ENCODE data around the gene EIF3A.
"Not testable (repeated sequence)": the region's sequence is repeated elsewhere in the genome, so short reads cannot be mapped to it uniquely, and the experiment has no call there.

EIF3A gene

DNA sequence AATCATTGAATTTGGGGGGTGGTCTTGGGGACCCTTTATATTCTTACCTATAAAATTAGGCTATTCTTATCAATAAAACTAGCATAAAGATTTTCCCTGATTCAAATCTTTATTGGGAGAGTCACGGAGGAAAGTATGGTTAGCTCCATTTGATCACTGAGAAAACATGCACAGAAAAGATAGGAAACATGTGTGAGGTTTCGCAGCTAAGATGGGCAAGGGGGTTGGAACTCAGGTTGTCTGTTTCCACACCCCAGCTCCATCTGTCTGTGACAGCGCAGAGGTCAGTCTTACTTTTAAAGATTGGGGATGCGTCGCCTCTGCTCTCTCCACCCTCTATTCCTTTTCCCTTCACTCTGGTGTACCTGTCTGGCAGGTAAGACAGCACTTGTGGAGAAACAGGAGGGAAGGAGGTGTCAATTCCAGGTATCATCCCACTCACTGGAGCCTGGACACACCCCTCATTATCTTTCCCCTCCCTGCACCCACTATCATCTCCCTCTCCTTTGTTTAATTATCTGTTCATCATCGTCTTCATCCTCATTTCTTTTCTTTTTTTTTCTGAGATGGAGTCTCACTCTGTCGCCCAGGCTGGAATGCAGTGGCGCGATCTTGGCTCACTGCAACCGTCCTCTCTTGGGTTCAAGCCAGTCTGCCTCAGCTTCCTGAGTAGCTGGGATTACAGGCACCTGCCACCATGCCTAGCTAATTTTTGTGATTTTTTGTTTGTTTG, 20.9 kb upstream of the EIF3A start:
- DNase-seq (ENCODE audit: low spot score): no peak

DNA sequence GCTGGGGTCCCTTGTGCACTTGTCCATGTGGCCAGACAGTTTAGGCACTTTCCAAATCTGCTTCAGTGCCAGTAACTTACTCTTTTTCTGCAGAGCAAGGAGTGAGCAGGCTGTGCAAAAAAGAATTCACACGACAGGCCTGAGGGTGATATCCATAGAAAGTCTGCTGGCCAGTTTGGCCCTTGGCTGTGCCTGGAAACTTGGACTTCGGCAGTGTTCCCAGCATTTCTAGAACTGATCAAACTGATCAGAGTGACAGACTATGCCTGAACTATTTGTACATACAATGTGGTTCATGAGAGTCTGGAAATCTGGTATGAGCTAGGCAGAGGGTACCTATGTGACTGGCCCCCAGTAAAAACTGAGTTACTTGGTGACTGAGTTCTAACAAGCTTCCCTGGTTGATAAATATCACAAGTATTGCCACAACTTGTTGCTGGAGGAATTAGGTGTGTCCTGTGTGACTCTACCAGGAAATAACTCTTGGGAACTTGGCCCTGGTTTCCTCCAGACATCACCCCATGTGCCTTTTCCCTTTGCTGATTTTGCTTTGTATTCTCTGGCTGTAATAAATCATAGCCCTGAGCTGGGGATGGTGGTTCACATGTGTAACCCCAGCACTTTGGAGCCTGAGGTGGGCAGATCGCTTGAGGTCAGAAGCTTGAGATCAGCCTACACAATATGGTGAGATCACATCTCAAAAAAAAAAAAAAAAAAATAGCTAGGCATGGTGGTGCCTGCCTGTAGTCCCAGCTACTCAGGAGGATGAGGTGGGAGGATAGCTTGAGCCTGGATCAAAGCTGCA, 20.0 kb upstream of the EIF3A start:
- DNase-seq (ENCODE audit: low spot score): no peak

DNA sequence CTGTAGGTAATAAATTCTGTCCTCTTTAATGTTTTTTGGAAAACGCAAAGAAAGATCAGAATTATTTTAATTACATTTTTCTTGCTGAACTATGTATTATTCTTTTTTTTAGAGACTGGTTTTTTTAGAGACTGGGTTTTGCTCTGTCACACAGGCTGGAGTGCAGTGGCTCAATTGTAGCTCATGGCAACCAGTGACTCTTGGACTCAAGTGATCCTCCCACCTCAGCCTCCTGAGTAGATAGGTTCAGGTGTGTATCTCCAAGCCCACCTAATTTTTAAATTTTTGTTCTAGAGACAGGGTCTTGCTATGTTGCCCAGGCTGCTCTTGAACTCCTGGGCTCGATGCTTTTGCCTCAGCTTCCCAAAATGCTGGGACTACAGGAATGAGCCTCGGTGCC, 18.0 kb upstream of the EIF3A start:
- no peak for DNase-seq (ENCODE audit: low spot score)

DNA sequence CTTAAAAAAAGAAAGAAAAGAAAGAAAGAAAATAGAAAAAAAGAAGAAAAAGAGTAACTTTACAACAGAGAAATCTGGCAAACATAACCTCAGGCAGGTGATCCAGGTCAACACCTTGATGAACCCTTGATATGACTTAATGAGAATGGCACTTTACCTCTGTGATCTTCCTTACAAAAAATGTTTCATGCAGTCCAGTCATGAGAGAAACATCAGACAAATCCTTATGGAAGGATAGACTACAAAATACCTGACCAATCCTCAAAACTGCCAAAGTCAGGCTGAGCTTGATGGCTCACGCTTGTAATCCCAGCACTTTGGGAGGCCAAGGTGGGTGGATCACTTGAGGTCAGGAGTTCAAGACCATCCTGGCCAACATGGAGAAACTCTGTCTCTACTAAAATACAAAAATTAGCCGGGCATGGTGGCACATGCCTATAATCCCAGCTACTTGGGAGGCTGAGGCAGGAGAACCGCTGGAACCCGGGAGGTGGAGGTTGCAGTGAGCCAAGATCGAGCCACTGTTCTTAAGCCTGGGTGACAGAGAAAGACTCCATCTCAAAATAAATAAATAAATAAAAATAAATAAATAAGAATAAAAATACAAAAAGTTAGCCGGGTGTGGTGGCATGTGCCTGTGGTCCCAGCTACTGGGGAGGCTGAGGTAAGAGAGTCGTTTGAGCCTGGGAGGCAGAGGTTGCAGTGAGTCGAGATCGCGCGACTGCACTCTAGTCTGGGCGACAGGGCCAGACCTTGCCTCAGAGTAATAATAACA, 16.2 kb upstream of the EIF3A start:
- DNase-seq (ENCODE audit: low spot score): not testable (repeated sequence)

DNA sequence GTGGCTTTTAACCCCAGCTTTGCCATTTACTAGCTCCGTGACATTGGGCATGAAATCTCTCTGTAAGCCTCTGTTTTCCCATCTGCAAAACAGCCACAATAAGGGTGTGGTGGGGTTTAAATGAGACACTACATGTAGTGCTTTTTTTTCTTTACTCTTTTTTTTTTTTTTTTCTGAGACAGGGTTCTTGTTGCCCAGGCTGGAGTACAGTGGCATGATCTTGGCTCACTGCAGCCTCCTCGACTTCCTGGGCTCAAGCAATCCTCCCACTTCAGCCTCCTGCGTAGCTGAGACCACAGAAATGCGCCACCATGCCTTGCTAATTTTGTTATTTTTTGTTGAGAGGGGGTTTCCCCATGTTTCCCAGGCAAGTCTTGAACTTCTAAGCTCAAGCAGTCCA, 15.0 kb upstream of the EIF3A start:
- no peak for DNase-seq (ENCODE audit: low spot score)

DNA sequence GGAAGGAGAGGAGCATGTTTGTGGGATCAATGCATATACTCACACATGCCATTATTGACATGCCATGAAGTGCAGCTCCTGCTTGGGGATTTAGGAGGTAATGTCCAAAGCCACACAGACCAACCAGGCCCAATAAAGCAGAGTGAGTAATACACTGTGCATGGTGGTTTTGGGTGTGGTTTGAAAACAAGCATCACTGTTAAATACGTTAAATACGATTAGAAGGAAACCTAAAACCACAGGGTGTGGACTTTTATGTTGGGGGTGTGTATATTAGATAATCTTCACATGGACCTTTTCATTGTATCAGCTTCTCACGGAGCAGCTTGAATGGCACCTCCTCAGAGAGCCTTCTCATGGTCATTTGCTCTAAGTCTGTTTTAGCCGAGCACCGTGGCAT, 10.4 kb upstream of the EIF3A start:
- DNase-seq (ENCODE audit: low spot score): peak; percentile 57

DNA sequence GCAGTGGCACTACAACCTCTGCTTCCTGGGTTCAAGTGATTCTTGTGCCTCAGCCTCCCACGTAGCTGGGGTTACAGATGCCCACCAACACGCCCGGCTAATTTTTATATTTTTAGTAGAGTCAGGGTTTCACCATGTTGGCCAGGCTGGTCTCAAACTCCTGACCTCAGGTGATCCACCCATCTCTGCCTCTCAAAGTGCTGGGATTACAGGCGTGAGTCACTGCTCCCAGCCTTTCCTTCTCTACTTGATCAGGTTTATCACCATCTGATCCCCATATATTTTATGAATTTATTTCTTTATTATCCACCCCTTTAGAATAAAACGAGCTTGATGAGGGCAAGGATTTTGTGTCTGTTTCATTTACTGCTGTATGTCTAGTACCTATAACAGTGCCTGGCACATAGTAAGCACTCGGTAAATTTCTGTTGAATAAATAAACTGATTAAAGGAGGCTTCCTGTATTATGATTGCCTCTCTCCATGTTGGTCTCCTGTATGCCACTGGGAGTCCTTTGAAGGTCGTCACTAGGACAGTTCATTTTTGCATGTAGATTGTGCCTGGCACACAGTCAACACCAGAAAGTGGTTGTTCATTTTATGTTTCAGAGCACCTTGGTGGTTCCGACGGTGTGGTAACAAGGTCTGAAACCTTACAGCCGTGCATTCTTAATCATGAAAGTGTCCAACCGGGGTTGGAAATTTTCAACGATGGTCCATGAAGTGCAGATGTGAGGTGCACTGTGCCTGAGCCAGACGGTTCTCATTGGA, 9.6 kb upstream of the EIF3A start:
- peak; percentile 22 for DNase-seq (ENCODE audit: low spot score)

DNA sequence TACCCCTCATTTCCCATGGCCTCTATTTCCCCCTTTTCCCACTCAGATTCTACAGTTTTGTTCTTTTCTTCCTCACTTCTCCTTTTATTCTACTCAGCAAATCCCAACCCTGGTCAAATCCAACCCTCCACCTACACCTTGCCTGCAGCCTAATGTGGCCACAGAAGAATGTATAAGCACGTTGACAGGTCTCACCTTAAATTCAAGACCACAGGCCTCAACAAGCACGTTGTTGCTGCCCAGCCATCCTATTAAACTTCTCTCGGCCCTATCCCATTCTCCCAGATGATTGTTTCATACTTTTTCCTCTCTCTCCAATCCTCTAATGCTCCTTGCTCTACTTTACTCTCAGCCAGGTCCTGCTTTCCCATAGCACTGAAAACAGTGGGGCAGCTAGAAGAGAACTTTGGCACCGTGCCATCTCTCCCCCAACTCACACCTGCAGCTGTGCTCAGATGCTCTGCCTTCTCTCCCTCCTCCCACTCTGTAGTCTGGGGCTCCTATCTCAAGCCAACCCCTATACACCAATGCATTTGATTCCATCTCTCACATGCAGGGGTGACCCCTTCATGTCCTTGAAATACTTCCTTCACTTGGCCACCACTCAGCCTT, 6.8 kb upstream of the EIF3A start:
- no peak for DNase-seq (ENCODE audit: low spot score)

DNA sequence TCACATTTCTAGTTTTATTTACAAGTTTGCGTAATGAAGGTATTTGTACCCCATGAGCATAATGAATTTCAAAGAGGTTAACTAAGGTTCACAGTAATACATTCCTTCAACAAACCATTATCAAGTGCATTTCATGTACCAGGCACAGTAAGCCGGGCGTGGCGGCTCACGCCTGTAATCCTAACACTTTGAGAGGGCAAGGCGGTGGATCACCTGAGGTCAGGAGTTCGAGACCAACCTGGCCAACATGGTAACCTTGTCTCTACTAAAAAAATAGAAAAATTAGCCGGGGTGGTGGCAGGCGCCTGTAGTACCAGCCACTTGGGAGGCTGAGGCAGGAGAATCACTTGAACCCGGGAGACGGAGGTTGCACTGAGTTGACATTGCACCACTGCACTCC, 4.3 kb upstream of the EIF3A start:
- no peak for DNase-seq (ENCODE audit: low spot score)

DNA sequence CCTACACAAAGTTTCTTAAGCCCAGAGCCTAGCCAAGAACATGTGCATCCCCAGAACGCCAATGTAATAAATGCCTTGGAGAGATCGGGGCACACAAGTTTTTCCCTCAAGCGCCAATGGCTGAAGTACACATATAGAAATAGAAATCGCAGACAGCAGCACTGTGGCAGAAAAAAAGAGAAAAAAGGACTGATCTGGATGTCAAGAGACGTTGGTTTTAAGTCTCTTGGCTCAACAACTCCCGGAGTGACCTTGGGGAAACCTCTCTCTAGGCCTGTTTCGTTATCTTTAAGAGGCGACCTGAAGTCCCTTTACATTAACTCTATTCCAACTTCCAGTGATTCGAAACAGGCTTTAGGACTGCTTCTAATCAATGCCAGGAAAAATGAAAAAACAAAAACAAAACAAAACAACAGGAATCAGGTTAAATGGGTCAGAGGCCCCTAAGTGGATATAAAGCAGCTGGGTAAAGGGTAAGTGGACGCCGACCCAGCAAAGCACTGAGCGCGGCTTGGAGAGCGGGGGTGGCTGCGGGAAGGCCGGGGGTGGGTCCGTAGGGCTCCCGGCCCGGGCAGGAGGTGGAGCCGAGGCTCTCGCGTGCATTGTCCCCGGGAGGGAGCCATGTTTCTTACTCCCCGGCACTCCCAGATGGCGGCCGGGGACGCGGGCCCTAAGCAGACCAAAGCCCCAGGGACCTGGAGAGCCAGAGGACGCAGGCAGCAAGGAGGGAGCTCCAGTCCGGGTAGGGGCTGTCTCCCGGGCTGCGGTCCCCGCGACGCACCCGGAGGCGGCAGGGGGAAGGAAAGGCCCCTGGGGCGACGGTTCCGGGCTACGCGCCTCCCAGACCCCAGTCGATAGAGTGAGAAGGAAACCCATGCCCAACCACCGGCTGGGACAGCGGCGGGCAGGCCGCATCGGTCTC, 757 bp downstream of the EIF3A start:
- DNase-seq (ENCODE audit: low spot score): peak; percentile 65

DNA sequence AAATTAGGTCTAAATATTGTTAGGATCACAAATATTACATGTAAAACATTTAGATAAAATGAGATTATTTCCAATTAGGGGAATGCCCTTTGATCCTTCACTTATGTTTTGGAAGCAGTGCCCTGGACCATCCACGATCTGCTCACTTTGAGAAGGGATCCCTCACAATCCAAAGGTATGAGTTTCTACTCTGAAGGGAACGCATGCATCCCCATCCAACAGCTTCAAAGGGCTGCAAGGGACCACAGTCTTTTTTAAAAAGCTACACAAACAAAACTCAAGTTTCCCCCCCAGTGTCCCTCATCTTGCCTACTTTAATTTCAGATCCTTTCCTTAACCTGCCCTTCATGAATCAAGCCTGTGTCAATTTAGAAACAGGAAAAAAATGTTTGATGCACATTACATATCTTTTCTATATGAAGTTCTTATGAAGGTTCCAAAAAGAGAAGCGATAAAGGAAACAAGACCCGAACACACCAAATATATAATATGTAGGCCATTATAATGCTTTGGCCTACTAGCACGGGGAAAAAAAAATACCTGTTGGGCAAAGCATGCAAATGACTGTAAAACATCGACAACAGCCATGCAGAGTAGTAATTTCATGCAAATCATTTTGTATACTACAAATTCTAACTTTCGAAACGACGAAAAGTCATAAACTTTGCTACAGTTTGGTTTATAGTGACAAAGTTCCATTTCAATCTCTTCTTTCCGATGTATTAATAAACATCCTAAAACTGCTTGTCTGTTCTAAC, 2.0 kb downstream of the EIF3A start:
- DNase-seq (ENCODE audit: low spot score): no peak

DNA sequence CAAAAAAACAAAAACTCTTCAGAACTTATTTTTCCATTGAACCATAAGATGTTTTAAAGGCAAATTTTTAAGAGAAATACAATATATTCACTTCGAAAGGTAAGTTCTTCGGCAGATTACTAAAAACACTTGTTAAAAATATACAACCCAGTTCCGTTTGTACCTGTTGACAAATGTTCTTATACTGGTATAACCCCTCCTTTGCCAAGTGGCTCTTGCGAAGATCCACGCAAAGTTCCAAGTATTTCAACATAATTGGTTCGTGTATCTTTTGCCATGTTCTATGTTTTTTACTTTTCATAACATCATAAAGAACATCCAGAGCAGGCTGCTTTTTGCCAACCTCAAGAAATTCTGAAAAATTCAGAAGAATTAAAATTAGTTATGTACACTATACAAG, 7.0 kb downstream of the EIF3A start:
- DNase-seq (ENCODE audit: low spot score): no peak

DNA sequence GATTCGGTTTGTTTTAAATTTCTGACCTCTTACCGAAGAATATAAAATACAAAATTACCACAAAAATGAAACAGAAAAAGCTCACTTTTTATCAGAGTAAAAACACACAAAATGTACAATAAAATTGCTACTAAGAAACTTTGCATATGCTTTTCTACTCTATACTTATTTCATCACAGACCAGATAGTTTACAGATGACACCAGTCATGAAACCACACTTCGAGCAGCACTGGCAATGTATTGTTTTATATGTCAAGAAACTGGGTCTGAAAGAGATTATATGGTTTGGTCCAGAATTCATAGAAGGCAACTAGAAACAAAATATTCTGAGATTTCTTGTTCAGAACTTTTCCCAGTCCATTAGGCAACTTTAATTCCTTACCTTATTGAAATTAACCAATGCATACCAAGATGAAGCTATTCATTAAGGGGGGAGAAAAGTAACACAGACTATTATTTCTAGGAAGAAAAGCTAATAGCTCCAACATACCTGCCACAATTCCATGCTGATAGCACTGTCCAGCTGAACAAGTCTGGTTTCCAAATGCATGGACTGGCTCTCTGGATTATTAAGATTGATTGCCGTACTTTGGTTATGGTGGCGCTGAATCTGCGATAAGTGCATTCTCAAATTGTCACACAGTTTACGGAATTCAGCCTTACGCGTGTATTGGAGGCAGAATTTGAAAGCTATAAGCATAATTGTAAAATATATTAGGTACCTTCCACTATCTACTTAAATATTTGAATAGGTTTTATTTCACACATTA, 10.0 kb downstream of the EIF3A start:
- DNase-seq (ENCODE audit: low spot score): no peak

DNA sequence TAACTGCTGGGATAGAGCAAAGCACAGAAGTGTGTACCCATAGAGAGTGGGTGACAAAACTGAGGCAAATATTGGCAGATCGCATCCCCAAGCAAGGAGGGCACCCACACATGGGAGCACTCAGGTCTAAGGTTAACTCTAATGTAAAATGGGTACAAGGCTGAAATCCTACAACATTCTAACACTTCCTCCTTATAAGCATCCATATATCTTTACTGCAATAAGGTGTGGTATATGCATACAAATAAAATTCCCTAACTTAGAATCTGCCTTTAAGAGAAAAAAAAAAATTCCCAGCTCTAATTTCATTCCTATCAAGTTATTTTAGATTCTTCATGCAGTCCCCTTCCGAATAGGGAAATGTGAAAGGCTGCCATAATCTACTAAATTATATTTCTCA, 18.7 kb downstream of the EIF3A start:
- DNase-seq (ENCODE audit: low spot score): no peak

DNA sequence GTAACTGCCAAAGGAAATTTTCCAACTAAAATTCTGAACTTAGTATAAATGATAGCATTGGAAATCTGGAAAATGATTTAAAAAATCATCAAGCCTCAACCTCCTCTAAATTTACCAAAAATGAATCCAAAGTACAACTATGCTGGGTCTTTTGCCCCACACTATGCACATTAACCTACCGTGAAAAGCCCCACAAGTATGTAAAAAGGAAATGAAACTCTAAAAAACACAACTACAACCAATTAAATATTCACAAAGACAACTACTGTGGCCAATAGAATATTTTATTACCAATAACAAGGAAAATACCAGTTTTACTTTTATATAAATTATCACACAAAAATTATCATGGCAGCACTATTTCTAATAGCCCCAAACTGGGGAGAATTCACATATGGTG, 19.3 kb downstream of the EIF3A start:
- no peak for DNase-seq (ENCODE audit: low spot score)

DNA sequence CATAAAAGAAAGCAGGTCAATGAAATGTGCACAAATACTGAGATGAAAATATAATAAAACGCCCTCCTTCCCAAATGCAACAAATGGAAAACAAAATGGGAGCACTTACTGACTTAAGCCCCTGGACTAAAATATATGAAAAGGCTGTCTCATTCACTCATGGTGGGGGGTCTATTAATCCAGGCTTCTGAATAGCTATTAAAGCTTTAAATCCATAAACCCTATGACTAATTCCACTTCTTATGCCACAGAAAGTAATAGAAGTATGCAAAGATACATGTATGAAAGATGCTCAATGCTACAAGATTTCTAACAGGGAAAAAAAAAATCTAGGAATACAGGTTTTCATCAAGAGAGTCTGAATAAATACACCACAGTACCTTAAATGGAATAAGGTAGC, 20.5 kb downstream of the EIF3A start:
- no peak for DNase-seq (ENCODE audit: low spot score)

DNA sequence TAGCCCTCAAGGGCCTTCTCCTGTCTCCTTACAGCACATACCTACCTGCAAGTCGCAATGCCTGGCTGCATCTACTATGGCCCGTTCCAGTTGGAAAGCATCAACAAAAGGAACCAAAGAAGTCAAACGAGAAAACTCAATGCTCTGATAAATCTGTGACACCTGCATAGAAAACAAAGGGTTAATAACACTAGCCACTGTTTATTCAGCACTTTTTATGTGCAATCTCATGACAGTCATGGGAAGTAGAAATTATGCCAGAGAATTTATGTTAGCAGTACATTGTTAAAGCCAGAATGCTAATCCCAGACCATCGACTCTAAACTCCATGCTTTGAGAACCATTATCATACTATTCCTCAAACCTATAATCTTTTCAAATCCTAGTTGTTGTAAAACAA, 21.1 kb downstream of the EIF3A start:
- DNase-seq (ENCODE audit: low spot score): no peak

DNA sequence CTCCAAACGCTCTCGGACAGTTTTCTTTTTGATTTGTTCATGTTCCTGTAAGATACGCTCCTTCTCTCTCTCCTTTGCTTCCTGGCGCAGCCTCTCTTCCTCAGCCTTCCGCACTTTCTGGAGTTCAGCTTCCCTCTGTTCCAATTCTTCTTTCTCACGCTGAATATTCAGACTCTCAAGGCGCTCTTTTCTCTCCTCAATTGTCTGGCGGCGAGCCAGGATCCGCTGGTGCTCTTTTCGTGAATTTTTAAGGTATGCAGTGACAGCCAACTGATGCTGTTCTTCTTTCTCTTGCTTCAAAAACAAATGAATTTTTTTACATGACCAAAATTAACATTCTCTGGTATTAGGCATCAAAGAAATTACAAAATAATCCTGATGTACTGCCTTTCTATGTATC, 22.6 kb downstream of the EIF3A start:
- no peak for DNase-seq (ENCODE audit: low spot score)

DNA sequence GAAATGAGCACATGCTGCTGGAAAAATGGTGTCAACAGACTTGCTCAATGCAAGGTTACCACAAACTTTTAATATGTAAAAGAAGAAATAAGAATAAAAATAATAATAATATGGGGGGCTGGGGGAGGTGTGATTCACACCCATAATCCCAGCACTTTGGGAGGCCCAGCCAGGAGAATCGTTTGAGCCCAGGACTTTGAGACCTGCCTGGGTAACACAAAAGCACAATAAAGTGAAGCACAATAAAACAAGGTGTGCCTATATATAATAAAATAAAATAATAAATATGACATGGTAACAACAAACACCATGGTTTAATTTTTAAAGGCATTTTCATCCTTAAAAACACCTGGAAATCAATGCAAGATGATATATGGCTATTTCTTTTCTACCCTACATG, 25.1 kb downstream of the EIF3A start:
- no peak for DNase-seq (ENCODE audit: low spot score)

All from hematopoietic multipotent progenitor cell treated with erythropoietin and hydrocortisone succinate and interleukin-3 and kit ligand, for 17 days (in vitro differentiated cells).